ENCODE results near the gene SULT1C3.
"Not testable (repeated sequence)": the region's sequence is repeated elsewhere in the genome, so short reads cannot be mapped to it uniquely, and the experiment has no call there.

The SULT1C3 gene

DNA sequence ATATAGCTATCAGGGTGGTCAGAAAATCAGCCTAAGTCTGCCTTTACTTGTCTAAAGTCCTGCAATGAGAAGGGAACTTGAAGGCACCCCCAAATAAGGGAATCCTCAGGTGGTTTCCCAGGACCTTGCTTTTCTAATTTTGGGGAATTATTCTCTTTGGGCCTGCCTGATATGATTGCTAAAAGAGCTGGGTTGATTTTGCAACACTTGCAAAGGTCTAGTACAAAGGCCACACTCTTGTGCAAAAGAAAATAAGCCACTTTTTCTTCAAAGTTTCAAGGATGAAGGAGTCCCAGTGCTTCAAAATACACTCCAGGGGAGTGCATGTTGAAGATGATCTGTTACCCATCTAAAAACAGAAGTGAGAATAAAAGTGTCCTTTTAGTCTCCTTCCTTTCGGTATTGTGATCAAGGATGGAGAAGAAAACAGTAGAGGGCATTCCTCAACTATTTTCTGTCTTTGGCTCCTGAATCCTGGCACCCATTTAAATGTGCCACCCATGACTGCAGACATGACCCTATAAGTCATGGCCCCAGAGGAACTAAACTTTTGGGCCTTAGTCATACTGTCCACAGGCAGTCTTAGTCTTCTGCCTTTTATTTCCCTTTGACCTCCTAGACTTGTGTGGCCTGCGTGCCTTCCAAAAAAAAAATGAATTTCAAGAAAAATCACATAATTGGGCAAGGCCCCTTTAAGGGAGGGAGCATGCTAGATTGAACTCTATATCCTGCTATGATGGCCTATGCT lies 5.1 kb downstream of the SULT1C3 start:
- in situ Hi-C loops (cut with MboI; ENCODE audit: low sequenced_read_pairs) = no loop called here

DNA sequence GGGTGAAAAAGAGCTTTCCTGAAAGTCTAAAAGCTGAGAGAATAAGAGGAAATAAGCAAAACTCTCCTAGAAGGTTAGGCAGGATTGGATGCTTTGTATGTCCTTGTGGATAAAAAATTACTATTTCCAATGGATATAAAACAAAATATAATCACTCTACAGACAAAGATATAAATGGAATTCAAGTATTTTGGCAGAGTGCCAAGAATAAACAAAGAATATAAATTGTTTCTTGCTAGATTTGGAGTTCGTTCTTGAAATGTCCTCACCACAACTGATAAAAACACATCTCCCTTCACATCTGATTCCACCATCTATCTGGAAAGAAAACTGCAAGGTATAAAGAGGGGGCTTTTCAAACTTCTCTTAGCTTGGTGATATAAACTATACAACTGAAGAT lies 13.3 kb downstream of the SULT1C3 start:
- in situ Hi-C loops (cut with MboI; ENCODE audit: low sequenced_read_pairs) = no loop called here

DNA sequence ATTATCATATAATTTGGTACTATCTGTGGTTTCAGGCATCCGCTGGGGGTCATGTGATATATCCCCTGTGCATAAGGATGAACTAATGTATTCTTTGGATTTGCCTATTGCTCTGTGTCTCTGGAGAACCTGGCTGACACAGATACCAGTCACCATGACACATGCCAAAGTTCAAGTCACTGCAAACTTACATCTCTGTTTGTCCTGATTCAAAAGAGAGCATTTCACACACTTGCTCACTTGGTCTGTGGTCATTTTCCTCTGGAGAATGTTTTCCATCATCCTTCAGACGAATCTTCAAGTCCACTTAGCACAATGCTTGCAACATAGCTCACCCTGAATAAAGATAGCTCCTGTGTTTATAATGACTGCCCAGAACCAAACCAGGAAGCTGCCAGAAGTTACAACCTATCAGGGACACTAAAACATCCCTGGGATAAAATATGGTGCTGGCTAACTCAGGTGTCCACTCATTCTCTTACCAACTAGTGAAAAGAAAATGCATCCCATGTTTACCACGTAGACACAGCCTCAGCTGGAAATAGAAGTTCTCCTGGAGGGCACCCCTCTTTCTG lies 18.1 kb downstream of the SULT1C3 start:
- in situ Hi-C loops (cut with MboI; ENCODE audit: low sequenced_read_pairs) = no loop called here

DNA sequence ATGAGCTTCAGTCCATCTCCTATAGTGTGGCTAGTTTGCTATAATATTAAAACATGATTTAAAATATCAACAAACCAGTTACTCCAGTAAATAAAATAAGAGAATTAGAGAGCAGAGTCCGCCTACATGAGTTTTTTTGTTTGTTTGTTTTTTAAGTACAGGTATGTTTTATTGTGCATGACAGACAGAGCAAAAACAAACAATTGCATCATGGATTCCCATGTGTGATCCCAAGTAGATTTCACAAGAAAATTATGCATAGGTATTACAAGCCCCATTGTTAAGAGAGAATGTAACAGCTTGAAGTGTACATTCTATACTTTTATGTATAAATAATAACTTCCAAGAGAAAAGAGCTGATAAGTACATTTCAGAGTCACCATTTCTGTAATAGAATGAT lies 21.0 kb downstream of the SULT1C3 start:
- in situ Hi-C loops (cut with MboI; ENCODE audit: low sequenced_read_pairs) = no loop called here

DNA sequence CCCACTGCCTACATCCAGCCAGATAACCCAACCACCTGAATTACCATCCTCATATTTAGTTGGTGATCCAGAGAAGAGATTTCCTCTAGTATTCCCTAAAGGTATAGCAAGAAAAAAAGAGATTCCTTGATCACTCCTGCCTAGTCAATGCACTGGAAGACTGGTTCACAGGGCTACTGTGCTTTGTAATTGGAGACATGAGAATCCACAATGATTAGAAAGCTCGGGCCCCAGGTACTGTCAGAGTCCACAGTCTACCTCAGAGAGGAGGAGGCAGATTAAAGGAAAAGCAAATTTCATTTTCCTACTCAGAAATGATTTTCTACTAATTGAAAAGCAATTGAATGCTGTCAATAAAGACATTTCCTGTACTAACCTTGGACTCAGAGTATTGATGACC lies 22.3 kb downstream of the SULT1C3 start:
- in situ Hi-C loops (cut with MboI; ENCODE audit: low sequenced_read_pairs) = no loop called here

DNA sequence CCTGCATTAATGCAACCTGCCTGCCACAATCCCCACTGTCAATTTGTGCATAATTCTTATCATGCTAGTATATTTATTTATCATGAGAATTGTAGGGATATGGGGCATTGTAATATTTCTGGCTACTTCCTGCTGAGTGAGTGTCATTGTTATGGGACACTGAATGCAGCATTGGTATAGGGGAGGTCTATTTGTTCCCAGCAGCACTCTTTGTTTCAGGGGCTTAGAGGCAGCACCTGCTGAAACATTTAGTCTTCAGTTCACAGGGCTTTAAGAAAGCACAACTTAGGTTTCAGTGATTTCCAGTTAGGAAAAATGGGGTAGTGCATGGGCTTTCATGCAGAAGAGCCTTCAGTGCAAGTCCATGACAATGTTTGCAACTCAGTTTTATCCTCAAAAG lies 23.6 kb downstream of the SULT1C3 start:
- in situ Hi-C loops (cut with MboI; ENCODE audit: low sequenced_read_pairs) = no loop called here

DNA sequence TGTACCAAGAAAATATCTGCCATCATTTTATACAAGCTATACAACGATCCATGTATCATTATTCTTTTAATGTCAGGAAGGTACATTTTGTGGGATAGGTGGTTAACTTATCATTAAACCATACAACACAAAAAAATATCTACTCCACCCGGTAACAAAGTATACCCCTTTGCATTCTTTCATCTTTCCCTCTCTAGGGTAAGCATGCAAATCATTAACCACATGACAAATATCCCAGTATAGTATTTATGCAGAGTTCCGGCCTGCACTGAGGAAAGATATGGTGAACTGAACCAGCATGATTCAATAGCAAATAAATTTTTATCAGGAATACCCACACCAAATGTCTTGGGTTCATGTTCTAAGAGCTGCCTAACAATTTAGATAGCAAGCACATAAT lies 26.4 kb downstream of the SULT1C3 start:
- in situ Hi-C loops (cut with MboI; ENCODE audit: low sequenced_read_pairs) = no loop called here

DNA sequence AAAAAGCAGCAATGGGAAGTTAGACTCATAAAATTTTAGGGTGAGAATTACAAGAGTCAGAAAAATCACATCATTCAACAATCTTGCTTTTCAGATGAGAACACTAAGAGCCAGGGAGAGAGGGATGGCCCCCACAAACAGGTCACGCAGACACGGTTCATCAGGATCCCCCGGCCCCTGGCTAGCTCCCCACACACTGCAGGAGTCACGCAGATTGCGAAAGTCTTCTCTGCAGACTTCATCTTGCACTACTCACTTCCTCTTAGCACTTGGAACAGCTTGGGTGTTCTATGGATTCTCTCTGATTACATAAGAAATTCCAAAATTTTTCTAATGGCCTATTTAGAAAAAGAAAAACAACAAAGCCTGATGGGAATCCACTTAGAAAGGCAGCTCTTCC lies 27.3 kb downstream of the SULT1C3 start:
- in situ Hi-C loops (cut with MboI; ENCODE audit: low sequenced_read_pairs) = no loop called here

DNA sequence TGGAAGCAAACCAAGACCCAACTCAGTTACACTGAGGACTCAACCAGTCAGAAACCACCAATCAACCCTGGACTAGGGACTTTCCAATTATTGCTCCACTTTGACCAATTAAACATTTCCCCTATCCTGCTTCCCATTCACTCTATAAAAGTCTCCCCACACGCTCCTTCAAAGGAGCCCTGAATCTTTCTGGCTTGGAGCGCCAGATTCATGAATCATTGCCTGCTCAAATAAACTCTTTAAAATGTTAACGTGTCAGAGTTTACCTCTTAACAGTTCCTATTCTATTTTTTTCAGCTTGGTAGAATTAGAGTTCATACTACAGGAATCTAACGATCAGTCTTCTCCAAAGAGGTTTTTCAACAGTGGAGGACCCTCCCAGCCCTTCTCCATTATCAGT lies 28.2 kb downstream of the SULT1C3 start:
- in situ Hi-C loops (cut with MboI; ENCODE audit: low sequenced_read_pairs) = no loop called here

DNA sequence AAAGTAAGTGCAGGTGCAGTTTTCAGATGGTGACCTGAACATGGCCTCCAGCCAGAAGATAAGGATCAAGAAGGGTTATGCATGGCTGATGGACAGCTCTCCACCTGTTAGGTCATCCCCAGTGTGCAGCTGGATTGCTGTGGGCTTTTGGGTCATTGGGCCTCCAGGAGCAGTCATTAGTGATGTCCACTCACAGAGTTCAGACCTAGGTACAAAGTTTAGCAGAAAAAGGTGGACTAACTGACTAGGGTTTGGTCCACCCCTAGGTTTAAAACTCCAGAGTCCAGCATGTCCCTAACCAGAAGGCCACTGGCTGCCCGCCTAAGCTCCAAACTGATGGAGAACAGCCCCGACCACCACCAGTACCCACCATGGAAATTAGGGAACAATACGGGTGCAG lies 30.6 kb downstream of the SULT1C3 start:
- in situ Hi-C loops (cut with MboI; ENCODE audit: low sequenced_read_pairs) = no loop called here

DNA sequence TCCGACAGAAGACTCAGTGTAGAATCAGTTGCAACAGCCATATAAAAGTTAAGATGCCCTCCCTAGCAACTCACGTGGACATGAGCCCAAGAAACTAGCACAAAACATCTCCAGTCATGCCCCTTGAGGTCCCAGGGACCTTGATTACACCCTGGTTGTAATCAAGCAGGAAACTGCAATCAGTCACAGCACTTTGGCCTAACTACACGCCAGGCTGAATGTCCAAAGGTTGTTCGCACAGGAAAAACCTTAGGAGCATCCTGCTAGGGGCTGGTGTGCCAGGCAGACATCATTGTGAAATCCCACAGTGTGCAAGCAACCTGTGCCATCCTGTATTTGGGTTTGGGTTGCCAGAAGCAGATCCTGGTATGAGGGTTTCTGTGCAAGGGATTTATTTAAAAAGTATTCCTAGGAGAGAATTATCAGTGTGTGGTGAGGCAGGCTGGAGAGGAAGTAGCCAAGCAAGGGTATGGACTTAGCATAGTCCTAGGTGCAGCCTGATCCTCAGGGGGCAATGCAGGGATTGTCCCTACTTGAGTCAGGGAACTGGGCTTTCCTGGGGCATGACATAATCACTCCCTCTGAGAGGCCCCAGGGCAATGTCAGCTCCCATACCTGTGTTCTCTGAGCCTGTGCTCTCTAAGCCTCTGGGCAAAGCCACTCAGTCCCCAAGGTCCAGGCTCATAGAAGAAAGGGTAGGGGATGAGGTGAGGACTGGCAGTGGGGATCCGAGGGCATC lies 31.2 kb downstream of the SULT1C3 start:
- in situ Hi-C loops (cut with MboI; ENCODE audit: low sequenced_read_pairs) = no loop called here

DNA sequence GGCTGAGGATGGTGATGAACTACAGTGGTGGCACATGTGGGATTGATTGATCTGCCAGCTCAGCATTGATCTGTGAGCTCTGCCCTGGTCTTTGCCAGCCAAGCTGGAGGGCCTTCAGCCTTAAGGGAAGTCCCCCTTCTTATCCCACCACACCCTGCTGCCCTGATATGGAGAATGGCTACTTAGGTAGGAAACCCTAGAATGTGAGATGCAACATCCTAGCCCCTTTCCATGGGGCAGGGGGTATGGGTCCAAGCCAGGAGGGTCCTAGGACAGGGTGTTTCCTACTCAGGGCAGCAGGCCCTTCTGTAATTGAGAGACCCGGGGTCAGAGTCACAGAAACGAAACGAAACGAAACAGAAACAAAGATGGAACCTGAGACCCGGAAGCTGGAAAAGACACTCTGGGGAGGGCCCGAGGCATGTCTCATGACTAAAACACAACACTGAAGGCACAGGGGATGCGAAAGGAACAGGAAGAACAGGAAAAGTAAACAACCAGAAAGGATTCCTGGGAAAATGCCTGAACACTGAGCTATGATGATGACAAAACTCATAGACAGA lies 32.0 kb downstream of the SULT1C3 start:
- in situ Hi-C loops (cut with MboI; ENCODE audit: low sequenced_read_pairs) = no loop called here

DNA sequence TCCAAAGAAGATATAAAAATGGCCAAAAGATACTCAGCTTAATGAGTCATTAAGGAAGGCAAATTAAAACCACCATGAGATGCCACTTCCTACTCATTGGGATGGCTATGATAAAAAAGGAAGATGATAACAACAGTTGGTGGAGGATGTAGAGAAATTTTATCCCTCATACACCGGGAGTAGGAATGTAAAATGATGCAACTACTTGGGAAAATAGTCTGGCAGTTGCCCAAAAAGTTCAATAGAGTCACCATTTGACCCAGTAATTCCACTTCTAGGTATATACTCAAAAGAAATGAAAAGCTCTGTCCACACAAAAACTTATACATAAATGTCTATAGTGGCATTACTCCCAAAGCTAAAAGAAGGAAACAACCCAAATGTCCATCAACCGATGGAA lies 38.9 kb downstream of the SULT1C3 start:
- in situ Hi-C loops (cut with MboI; ENCODE audit: low sequenced_read_pairs) = no loop called here

DNA sequence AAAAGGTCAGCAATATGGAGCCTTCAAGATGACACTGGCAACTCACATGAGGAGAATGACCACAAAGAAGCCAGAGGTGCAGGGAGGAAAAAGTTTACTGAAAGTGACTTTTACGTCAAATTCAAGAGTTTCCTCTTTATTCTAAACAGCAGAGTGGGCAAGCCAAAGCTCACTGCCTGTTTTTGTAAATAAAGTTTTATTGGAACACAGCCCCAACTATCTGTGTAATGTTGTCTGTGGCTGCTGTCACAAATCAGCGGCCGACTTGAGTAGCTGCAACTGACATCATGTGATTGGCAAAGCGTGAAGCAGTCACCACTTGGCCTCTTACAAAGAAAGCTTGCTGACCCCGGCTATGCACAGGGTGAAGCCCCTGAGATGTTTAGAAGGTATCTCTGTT lies 39.7 kb downstream of the SULT1C3 start:
- in situ Hi-C loops (cut with MboI; ENCODE audit: low sequenced_read_pairs) = no loop called here

DNA sequence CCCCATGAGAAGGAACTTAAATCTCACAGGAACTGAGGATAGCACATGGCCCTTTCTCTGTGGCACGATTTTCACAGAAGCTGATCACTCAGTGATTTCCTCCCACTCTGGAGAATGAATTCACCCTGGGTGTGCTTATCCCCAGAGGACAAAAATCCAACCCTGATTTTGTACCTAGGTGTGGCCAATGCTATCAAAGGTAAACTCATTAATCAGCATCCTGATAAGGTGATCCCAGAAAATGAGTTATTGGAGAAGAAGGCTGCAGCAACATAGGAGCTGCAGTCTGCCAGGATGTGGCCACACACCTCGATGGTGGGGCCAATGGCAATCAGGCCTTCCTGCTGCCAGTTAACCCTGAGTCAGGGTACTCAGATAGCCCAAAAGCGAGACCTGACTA lies 40.7 kb downstream of the SULT1C3 start:
- in situ Hi-C loops (cut with MboI; ENCODE audit: low sequenced_read_pairs) = no loop called here

DNA sequence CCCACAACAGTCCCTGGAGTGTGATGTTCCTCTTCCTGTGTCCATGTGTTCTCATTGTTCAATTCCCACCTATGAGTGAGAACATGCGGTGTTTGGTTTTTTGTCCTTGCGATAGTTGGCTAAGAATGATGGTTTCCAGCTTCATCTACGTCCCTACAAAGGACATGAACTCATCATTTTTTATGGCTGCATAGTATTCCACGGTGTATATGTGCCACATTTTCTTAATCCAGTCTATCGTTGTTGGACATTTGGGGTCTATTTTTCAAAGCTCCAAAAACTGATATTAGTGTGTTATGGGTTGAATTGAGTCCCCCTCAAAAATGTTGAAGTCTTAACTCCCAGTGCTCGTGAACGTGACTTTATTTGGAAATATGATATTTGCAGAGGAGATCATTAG lies 44.8 kb downstream of the SULT1C3 start:
- in situ Hi-C loops (cut with MboI; ENCODE audit: low sequenced_read_pairs) = not testable (repeated sequence)

DNA sequence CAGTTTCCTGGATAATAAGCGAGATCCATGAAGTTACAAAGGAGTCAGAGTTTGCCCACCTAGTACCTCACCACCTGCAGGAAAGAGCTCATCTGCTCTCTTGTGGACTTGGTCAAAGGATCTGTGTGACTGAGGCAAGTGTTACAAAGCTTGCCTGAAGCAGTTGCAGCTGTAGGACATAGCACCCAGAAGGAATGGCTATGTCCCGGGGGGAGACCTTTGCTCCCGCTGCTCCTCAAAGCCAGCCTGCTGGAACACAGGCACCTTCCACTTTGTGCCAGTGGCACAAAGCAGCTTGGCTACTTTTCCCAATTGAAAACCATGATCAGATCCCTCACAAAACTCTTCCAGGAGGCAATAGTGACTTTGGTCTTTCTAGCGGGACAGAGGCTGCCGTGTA lies 45.8 kb downstream of the SULT1C3 start:
- in situ Hi-C loops (cut with MboI; ENCODE audit: low sequenced_read_pairs) = no loop called here

DNA sequence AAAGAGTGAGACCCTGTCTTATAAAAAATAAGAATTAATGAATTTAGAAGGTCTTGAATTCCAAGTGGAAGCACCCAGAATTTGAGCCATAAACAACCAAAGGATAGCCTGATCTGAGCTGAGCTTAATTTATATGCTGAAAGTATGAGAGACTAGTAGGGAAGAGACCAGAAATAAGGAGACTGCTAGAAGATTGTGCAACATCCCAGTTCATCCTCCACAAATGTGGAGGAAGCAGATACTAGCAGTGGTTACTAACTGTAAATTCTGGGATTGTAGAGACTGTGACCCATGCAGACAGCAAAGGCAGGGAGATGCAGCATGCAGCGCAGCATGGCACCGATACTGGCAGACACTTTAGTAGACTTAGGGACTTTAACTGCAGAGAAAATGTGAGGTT lies 47.4 kb downstream of the SULT1C3 start:
- in situ Hi-C loops (cut with MboI; ENCODE audit: low sequenced_read_pairs) = no loop called here

DNA sequence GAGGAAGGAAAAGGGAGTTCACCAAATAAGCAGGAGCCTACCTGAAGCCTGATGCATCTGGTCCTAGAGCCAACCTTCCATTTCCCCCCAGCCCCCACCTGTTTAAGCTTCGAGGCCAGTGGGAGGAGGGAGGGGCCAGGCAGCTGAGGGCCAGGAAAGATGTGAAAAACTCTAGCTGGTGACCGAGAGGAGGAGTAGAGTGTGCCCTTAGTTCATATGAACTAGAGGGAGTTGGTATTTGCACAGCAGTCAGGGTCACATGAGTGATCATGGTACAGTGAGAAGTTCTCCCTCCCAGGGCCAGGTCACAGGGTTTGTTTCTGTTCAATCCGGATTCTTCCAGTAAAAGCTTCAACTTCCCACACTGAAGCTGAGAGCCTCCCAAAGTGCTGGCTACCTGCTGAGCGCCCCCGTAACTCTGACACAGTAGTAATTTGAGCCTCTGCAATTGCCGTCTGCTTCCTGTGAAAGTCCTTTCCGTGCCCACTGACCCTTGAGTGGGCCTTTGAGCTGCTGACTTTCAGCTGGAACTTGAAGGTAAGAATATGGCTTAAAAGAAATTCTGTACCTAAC lies 48.9 kb downstream of the SULT1C3 start, which contains the start of gene SULT1C2:
TSS of gene SULT1C2 (plus strand) at position 362 of the 573 bp plus-strand sequence. CDS start 4,773 bp downstream, outside the sequence.
- in situ Hi-C loops (cut with MboI; ENCODE audit: low sequenced_read_pairs) = no loop called here

DNA sequence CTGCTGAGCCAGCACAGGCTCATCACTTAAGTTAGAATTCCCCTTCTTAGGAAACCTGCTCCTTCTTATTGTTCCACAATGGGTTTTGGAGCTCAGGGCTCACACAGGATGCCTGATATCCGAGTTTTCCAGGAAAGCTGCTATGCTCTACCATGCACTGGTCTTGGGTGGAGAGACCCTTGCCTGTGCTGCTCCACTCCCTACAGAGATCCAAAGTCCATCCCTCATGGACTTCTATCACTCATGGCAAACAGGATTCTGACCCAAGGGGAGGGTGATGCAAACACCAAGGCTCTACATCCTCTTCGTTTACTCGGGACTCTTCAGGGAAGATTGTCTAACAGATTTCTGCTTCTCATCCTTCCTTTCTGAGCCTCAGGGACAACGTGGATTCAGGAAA lies 54.1 kb downstream of the SULT1C3 start:
- in situ Hi-C loops (cut with MboI; ENCODE audit: low sequenced_read_pairs) = no loop called here

DNA sequence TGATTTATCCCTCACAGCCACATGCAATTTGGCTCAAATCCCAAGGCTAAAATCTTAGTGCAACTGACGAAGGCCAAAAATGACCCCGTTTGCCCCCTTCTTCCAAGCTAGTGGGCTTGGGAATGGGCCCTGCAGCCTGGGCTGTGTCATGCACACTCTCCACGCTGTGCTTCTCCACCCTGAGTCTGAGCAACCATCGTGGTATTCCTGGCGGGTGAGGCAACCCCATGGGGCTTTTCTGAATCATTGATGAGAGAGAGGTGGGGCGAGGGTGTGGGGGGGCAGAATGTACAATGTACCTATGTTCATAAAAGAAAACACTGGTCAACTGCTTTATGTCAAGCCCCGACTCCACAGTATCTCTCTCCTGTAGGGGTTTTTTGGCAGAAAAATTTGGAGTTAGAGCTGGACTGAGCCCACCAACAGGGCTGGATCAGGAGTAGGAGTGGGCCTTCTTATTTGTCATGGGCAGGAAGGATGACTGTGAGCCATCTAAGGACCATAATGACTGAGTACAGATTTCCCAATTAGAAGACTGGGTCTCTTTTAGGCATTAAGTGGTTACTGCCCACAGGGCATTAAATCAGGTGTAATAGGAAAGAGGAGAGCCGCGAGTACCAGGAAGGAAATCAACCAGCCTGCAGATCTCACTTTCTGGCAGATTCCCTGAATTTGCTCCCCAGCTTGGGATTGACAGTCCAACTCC lies 57.8 kb downstream of the SULT1C3 start:
- in situ Hi-C loops (cut with MboI; ENCODE audit: low sequenced_read_pairs) = no loop called here

Measured in hTERT RPE-1 (cell line).